H1 (cell line): ENCODE results near the gene PURA. TPM values are rescaled to one million over a fixed set of nuclear protein-coding genes. Genes with fewer than 3 reads are reported as not detected.

Experiments used
- CTCF ChIA-PET: fragments of 300-600 bp; sonication (Branson Sonifier 250); formaldehyde crosslinking; loops from one replicate; lab custom pipeline; 2021; ENCODE audit not compliant: partially characterized antibody; lab: Charles Lee
- POLR2A ChIA-PET: fragments of 300-600 bp; sonication (Branson Sonifier 250); formaldehyde crosslinking; loops from one replicate; lab custom pipeline; 2021; ENCODE audit warnings: inconsistent platforms; ENCODE audit not compliant: partially characterized antibody; lab: Charles Lee
- DNase-seq, 2 experiments: peaks; one replicate each; pipeline versions ENCODE4 v3.0.0 to v3.0.0-alpha.2; 2010 to 2022; ENCODE audit warnings: low spot score in 2 of 2, low read depth in 1 of 2, mixed read lengths in 1 of 2
- FAIRE-seq: peaks from 2 replicates; lab custom pipeline; 2011; peaks lifted over from hg19 to GRCh38; lab: Jason Lieb, UNC
- H2AFZ ChIP-seq: 2 replicates; pipeline ENCODE4 v1.8.1; 2012; ENCODE audit warnings: low read length, inconsistent platforms
- H2AK5ac ChIP-seq: 2 replicates; pipeline ENCODE4 v1.6.1; 2013; ENCODE audit warnings: low read depth, low read length
- H2BK120ac ChIP-seq: replicated peaks from 2 replicates; pipeline ENCODE3; 2013; ENCODE audit warnings: low read depth, low read length, inconsistent platforms
- H2BK12ac ChIP-seq: 2 replicates; pipeline ENCODE4 v1.6.1; 2013; ENCODE audit warnings: low read depth, low read length
- H2BK15ac ChIP-seq: 2 replicates; pipeline ENCODE4 v1.6.1; 2013; ENCODE audit warnings: low read length
- H2BK20ac ChIP-seq: 2 replicates; pipeline ENCODE4 v1.6.1; 2013; ENCODE audit warnings: low read length
- H2BK5ac ChIP-seq: 2 replicates; pipeline ENCODE4 v1.6.1; 2013; ENCODE audit warnings: low read depth, low read length
- H3K14ac ChIP-seq: 2 replicates; pipeline ENCODE4 v1.6.1; 2013; ENCODE audit warnings: inconsistent platforms; ENCODE audit not compliant: insufficient read length
- H3K18ac ChIP-seq: 2 replicates; pipeline ENCODE4 v1.6.1; 2013; ENCODE audit warnings: low read length; ENCODE audit errors: extremely low read depth
- H3K23ac ChIP-seq: 2 replicates; pipeline ENCODE4 v1.6.1; 2013; ENCODE audit warnings: inconsistent platforms; ENCODE audit not compliant: insufficient read length
- H3K23me2 ChIP-seq: 2 replicates; pipeline ENCODE4 v1.6.1; 2013; ENCODE audit warnings: low read depth, low read length
- H3K27ac ChIP-seq: 2 replicates; pipeline ENCODE4 v1.6.1; 2011; ENCODE audit warnings: low read depth, low read length, inconsistent platforms
- H3K27me3 ChIP-seq, 4 experiments: replicated peaks in 1 of 4; 1 replicate in 1 of 4; 2 replicates in 3 of 4; pipeline versions ENCODE4 v1.6.1 to v1.8.1; 2011 to 2013; ENCODE audit warnings: low read length in 3 of 4, mild to moderate bottlenecking in 3 of 4, inconsistent platforms in 2 of 4, mixed read lengths in 2 of 4, moderate library complexity in 1 of 4; ENCODE audit not compliant: control insufficient read depth in 3 of 4, insufficient read depth in 3 of 4; ENCODE audit errors: extremely low read depth in 1 of 4
- H3K36me3 ChIP-seq, 4 experiments: 2 replicates each; pipeline versions ENCODE4 v1.6.1 to v1.8.1; 2011 to 2013; ENCODE audit warnings: mild to moderate bottlenecking in 4 of 4, low read length in 3 of 4, moderate library complexity in 2 of 4, control low read depth in 1 of 4, inconsistent platforms in 1 of 4; ENCODE audit not compliant: insufficient read depth in 4 of 4, control insufficient read depth in 2 of 4
- H3K4ac ChIP-seq: replicated peaks from 2 replicates; pipeline ENCODE3; 2013; ENCODE audit warnings: low read length, low read depth, mixed read lengths, inconsistent platforms; ENCODE audit not compliant: insufficient read length
- H3K4me1 ChIP-seq, 4 experiments: replicated peaks in 1 of 4; 1 replicate in 1 of 4; 2 replicates in 3 of 4; pipeline versions ENCODE4 v1.6.1 to v1.8.1; 2011 to 2013; ENCODE audit warnings: low read length in 3 of 4, inconsistent platforms in 2 of 4, mixed read lengths in 1 of 4; ENCODE audit not compliant: insufficient read depth in 4 of 4, control insufficient read depth in 3 of 4
- H3K4me2 ChIP-seq, 2 experiments: 2 replicates each; pipeline versions ENCODE4 v1.6.1 to v1.8.1; 2011 to 2013; ENCODE audit warnings: low read depth in 2 of 2, low read length in 2 of 2, control low read depth in 1 of 2, inconsistent platforms in 1 of 2, mild to moderate bottlenecking in 1 of 2; ENCODE audit not compliant: insufficient read depth in 1 of 2
- H3K4me3 ChIP-seq, 4 experiments: fragments of 200-600, 300-600 bp in 1 of 4; sonication (generic), shearing (Covaris generic), sonication (Bioruptor Twin) in 1 of 4; 2 replicates each; pipeline versions ENCODE4 v1.5.1 to v1.8.1; 2011 to 2016; ENCODE audit warnings: low read length in 4 of 4, low read depth in 3 of 4, control low read depth in 2 of 4, inconsistent platforms in 2 of 4, mild to moderate bottlenecking in 2 of 4, mixed read lengths in 1 of 4, moderate library complexity in 1 of 4; ENCODE audit not compliant: insufficient read depth in 2 of 4; ENCODE audit errors: extremely low read depth in 1 of 4
- H3K56ac ChIP-seq: replicated peaks from 2 replicates; pipeline ENCODE3; 2013; ENCODE audit warnings: low read depth, mild to moderate bottlenecking, mixed read lengths, low read length, inconsistent platforms; ENCODE audit not compliant: insufficient read length
- H3K79me1 ChIP-seq: 2 replicates; pipeline ENCODE4 v1.6.1; 2013; ENCODE audit warnings: low read depth, low read length, control low read depth
- H3K79me2 ChIP-seq, 2 experiments: 2 replicates each; pipeline versions ENCODE4 v1.6.1 to v1.8.1; 2012 to 2013; ENCODE audit warnings: low read length in 2 of 2, mild to moderate bottlenecking in 2 of 2, inconsistent platforms in 1 of 2; ENCODE audit not compliant: insufficient read depth in 2 of 2, control insufficient read depth in 1 of 2
- H3K9ac ChIP-seq, 4 experiments: replicated peaks in 1 of 4; 1 replicate in 1 of 4; 2 replicates in 3 of 4; pipeline versions ENCODE4 v1.6.1 to v1.8.1; 2011 to 2013; ENCODE audit warnings: low read depth in 3 of 4, low read length in 3 of 4, control low read depth in 2 of 4, mild to moderate bottlenecking in 2 of 4, moderate library complexity in 2 of 4, inconsistent platforms in 1 of 4; ENCODE audit errors: extremely low read depth in 1 of 4
- H3K9me3 ChIP-seq, 2 experiments: 2 replicates each; pipeline versions ENCODE4 v1.6.1 to v1.8.1; 2012 to 2013; ENCODE audit warnings: mild to moderate bottlenecking in 2 of 2, moderate library complexity in 2 of 2, control low read depth in 1 of 2, inconsistent platforms in 1 of 2, low read depth in 1 of 2, low read length in 1 of 2, mixed read lengths in 1 of 2; ENCODE audit not compliant: insufficient read depth in 2 of 2
- H4K20me1 ChIP-seq, 2 experiments: replicated peaks in 1 of 2; 2 replicates each; pipeline versions ENCODE3 to v1.8.1; 2011 to 2013; ENCODE audit warnings: inconsistent platforms in 2 of 2, low read length in 2 of 2, mild to moderate bottlenecking in 1 of 2; ENCODE audit not compliant: insufficient read depth in 2 of 2, control insufficient read depth in 1 of 2
- H4K5ac ChIP-seq: 2 replicates; pipeline ENCODE4 v1.6.1; 2013; ENCODE audit warnings: low read length, low read depth, mixed read lengths, inconsistent platforms; ENCODE audit not compliant: insufficient read length
- H4K8ac ChIP-seq: 2 replicates; pipeline ENCODE4 v1.8.0; 2013; ENCODE audit warnings: mild to moderate bottlenecking, moderate library complexity, low read length, inconsistent platforms; ENCODE audit not compliant: insufficient read depth; ENCODE audit errors: extremely low read depth
- H4K91ac ChIP-seq: replicated peaks from 2 replicates; pipeline ENCODE3; 2013; ENCODE audit warnings: low read length, mixed read lengths, inconsistent platforms; ENCODE audit not compliant: insufficient read length
- BRCA1 ChIP-seq: IDR thresholded peaks from 2 replicates; pipeline ENCODE4 v1.6.1; 2012; ENCODE audit warnings: low read depth, low read length, improper control_type of control experiment
- CBX8 ChIP-seq: fragments of 300-800, 300-1000 bp; sonication (generic); IDR thresholded peaks from 2 replicates; pipeline ENCODE4 v1.7.1; 2016; ENCODE audit warnings: low read depth, low read length, borderline replicate concordance
- EZH2 ChIP-seq: fragments of 200-600 bp; sonication (generic); IDR thresholded peaks from 2 replicates; pipeline ENCODE4 v1.7.1; 2012; ENCODE audit warnings: low read depth, mild to moderate bottlenecking, moderate library complexity, low read length, inconsistent platforms; ENCODE audit not compliant: severe bottlenecking
- GTF2F1 ChIP-seq: IDR thresholded peaks from 2 replicates; pipeline ENCODE4 v1.6.1; 2012; ENCODE audit warnings: low read depth, low read length, improper control_type of control experiment, borderline replicate concordance
- RNF2 ChIP-seq: fragments of 200-900, 300-1000 bp; sonication (generic); IDR thresholded peaks from 2 replicates; pipeline ENCODE4 v1.7.1; 2016; ENCODE audit warnings: borderline replicate concordance, low read depth, mild to moderate bottlenecking, antibody characterized with exemption, low read length; ENCODE audit not compliant: poor library complexity, severe bottlenecking; ENCODE audit errors: missing control alignments
- SAP30 ChIP-seq: fragments of 300-600 bp; sonication (generic); IDR thresholded peaks from 2 replicates; pipeline ENCODE4 v1.7.1; 2012; ENCODE audit warnings: low read length, moderate library complexity, mild to moderate bottlenecking, inconsistent platforms; ENCODE audit not compliant: insufficient read depth, insufficient replicate concordance
- SIN3A ChIP-seq, 2 experiments: IDR thresholded peaks in 1 of 2; conservative IDR thresholded peaks in 1 of 2; 2 replicates each; pipeline ENCODE4 v1.6.1; 2011 to 2012; ENCODE audit warnings: low read length in 2 of 2, improper control_type of control experiment in 1 of 2, low read depth in 1 of 2, mild to moderate bottlenecking in 1 of 2
- SP1 ChIP-seq: IDR thresholded peaks from 2 replicates; pipeline ENCODE4 v1.6.1; 2011; ENCODE audit warnings: low read depth, low read length
- SUZ12 ChIP-seq: fragments of 200-600 bp; sonication (generic); IDR thresholded peaks from 2 replicates; pipeline ENCODE4 v1.6.1; 2012; ENCODE audit warnings: mild to moderate bottlenecking, inconsistent platforms, low read length, moderate library complexity, mixed read lengths
- WGBS, 2 experiments: shearing (Covaris generic) in 1 of 2; methylation state at CpG; one replicate each; pipeline versions ENCODE4 v1.1.6 to v1.1.7; 2013 to 2015; ENCODE audit warnings: low lambda C conversion rate in 2 of 2, mixed read lengths in 2 of 2, inconsistent platforms in 1 of 2, low coverage in 1 of 2, missing lambda C conversion rate in 1 of 2; ENCODE audit not compliant: insufficient replicate concordance in 2 of 2, insufficient coverage in 1 of 2, insufficient read length in 1 of 2; ENCODE audit errors: extremely low coverage in 1 of 2, missing lambda C conversion rate in 1 of 2; 5-methylcytosine and 5-hydroxymethylcytosine counted together
- polyA plus RNA-seq, 7 experiments: library from polyadenylated mRNA; depleted of rRNA in 3 of 7; stranded (reverse) in 5 of 7; unstranded in 2 of 7; fragments of >200 nt in 5 of 7; fragments of 200-250 nt in 2 of 7; gene quantifications; 1 replicate in 5 of 7; 2 replicates in 1 of 7; 4 replicates in 1 of 7; pipeline versions ENCODE4 v1.2.1 to v1.2.3, GENCODE V29; 2011 to 2013; ENCODE audit warnings: missing spikeins in 2 of 7, mixed read lengths in 2 of 7
- total RNA-seq: library from RNA; stranded (reverse); fragmentation: NEBNext Ultra II Directional; extraction: Animal tissue kit (Norgen Biotek cat#: 25700); gene quantifications from 2 replicates; pipeline ENCODE4 v1.2.1, GENCODE V29; 2021

PURA gene
- total and polyA plus RNA-seq, 2 of the 8 experiments (the other 6 are each of a cell fraction or from before 2014, with no cell fraction given), result 0.98 to 2.1 TPM

- H3K23ac ChIP-seq, result no peak overlapping the region
- no peak overlapping the region for H2AK5ac ChIP-seq
- peaks cover 39 to 83% (median 61%) of the 10 kb centered on the region in 4 experiments for H3K27me3 ChIP-seq
- H4K91ac ChIP-seq, result no peak overlapping the region
- no peak overlapping the region for H3K14ac ChIP-seq
- H3K4me1 ChIP-seq, result peaks cover 0 to 19% (median 9%) of the 10 kb centered on the region in 4 experiments; a peak in 5 of 7 replicates
- H3K9ac ChIP-seq, result no peak overlapping the region
- H2BK120ac ChIP-seq, result no peak overlapping the region
- TF ChIP-seq SAP30 (no peak), SIN3A (conservative IDR thresholded peaks at IDR 0.05 in 1 of 2, IDR thresholded peaks at IDR 0.05 in 1 of 2; ENCODE audit: low read depth in 1 of 2, low read length in 2 of 2) (0 out of 4 replicates have a peak, but pooled peaks of 1 of the 2 experiments have one; percentile 53), SUZ12 (peak; percentile 64), SP1 (0 out of 2 replicates have a peak, but pooled peaks have one; percentile 25), EZH2 (peak; percentile 75), CBX8 (peak; percentile 94; the same call in 1 of the 2 replicates), RNF2 (peak; percentile 97), GTF2F1 (no peak), BRCA1 (no peak)
- no peaks in the 10 kb centered on the region for H3K9me3 ChIP-seq
- H2BK15ac ChIP-seq, result no peak overlapping the region
- no peak overlapping the region for H2AFZ ChIP-seq
- ChIA-PET POLR2A (interaction anchor here (1.4 kb wide), 2 partner anchors 37 to 67 kb away, joined by 3 to 4 read pairs; no protein-coding TSS in a partner anchor), CTCF (interaction anchor here (3.1 kb wide), 1 partner anchor 36 kb away, joined by 24 read pairs; no protein-coding TSS in a partner anchor)
- H2BK12ac ChIP-seq, result no peak overlapping the region
- H2BK20ac ChIP-seq, result no peak overlapping the region
- no peak overlapping the region for H3K27ac ChIP-seq
- H3K56ac ChIP-seq, result no peak overlapping the region
- 9% methylated on average over 24 of the region's 24 CpGs; no CpG with 5 or more reads in 1 of the 2 experiments for WGBS, 2 experiments
- H3K4ac ChIP-seq, result no peak overlapping the region
- H3K4me2 ChIP-seq, result peak overlapping the region; percentile 82 to 90
- DNase-seq (no peak), FAIRE-seq (no peak)
- no peak overlapping the region for H3K18ac ChIP-seq
- H4K20me1 ChIP-seq, result peaks cover 7 to 16% of the 10 kb centered on the region in 2 experiments
- peaks cover 17% of the 10 kb centered on the region; the same call in 1 of the 2 replicates for H3K23me2 ChIP-seq
- no peaks in the 10 kb centered on the region for H3K79me1 ChIP-seq
- H3K4me3 ChIP-seq, result peak overlapping the region; percentile 39 to 75 (median 64); a peak in 7 of 8 replicates
- H3K36me3 ChIP-seq, result no peaks in the 10 kb centered on the region
- H2BK5ac ChIP-seq, result no peak overlapping the region
- H4K5ac ChIP-seq, result no peak overlapping the region
- no peak overlapping the region for H4K8ac ChIP-seq
- no peaks in the 10 kb centered on the region for H3K79me2 ChIP-seq
Observed at GRCh38 chr5:140109018-140109758, 4.7 kb upstream of the PURA start.
